ENCODE measurements around the gene MYO15B. TPM values are rescaled to one million over a fixed set of nuclear protein-coding genes. Genes with fewer than 3 reads are reported as not detected.

Gene MYO15B
- total RNA-seq, 2 donors from 2014 or later: 210 to 462 TPM

DNA sequence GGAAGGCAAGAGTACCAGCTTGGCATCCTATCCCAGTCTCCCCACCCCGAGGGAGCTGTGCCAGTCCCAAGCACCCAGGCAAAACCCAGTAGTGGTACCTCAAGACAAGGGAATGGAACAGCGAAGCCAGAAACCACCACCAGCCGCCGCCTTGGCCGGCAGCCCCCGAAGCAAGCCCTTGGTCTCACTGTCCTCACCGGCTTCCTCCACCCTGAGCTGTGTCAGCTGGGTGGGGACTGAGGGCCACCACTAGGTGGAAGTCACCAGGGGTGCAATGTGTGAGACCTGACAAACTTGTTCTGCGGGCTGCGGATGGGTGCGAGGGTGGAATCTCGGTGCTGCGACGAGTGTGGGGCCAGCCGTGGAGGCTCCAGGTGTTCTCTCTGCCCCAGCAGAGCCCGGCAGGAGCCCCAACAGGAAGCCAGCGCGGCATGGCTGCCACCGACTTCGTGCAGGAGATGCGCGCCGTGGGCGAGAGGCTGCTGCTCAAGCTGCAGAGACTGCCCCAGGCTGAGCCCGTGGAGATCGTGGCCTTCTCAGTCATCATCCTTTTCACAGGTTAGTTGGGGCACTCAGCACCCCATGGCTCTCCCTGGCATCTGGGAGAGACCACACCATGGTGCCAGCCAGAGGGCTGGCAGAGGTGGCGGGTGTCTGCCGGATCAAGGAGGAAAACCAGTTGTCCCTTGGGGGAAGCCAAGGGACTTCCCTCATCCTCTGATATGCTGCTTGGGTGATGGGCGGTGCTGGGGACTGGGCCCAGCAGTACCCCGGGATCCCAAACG, 52.4 kb downstream of the MYO15B start:
- H3K9ac ChIP-seq (ENCODE audit: low read depth in 2 of 2, low read length in 2 of 2): peak overlapping the region in 1 of 2 donors; percentile 8
- H3K9me3 ChIP-seq: no peaks in the 10 kb centered on the region
- peak; percentile 82 for DNase-seq
- H3K4me3 ChIP-seq: no peak overlapping the region
- no peaks in the 10 kb centered on the region for H3K27me3 ChIP-seq
- H3K27ac ChIP-seq: no peak overlapping the region
- TF ChIP-seq, protein P1, sequence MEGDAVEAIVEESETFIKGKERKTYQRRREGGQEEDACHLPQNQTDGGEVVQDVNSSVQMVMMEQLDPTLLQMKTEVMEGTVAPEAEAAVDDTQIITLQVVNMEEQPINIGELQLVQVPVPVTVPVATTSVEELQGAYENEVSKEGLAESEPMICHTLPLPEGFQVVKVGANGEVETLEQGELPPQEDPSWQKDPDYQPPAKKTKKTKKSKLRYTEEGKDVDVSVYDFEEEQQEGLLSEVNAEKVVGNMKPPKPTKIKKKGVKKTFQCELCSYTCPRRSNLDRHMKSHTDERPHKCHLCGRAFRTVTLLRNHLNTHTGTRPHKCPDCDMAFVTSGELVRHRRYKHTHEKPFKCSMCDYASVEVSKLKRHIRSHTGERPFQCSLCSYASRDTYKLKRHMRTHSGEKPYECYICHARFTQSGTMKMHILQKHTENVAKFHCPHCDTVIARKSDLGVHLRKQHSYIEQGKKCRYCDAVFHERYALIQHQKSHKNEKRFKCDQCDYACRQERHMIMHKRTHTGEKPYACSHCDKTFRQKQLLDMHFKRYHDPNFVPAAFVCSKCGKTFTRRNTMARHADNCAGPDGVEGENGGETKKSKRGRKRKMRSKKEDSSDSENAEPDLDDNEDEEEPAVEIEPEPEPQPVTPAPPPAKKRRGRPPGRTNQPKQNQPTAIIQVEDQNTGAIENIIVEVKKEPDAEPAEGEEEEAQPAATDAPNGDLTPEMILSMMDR (IDR thresholded peaks at IDR 0.05): peak; percentile 30
- intact Hi-C loops (cut with DNase I): no loop called here
- H3K36me3 ChIP-seq: no peaks in the 10 kb centered on the region
- peaks cover 9% of the 10 kb centered on the region for H3K4me1 ChIP-seq

DNA sequence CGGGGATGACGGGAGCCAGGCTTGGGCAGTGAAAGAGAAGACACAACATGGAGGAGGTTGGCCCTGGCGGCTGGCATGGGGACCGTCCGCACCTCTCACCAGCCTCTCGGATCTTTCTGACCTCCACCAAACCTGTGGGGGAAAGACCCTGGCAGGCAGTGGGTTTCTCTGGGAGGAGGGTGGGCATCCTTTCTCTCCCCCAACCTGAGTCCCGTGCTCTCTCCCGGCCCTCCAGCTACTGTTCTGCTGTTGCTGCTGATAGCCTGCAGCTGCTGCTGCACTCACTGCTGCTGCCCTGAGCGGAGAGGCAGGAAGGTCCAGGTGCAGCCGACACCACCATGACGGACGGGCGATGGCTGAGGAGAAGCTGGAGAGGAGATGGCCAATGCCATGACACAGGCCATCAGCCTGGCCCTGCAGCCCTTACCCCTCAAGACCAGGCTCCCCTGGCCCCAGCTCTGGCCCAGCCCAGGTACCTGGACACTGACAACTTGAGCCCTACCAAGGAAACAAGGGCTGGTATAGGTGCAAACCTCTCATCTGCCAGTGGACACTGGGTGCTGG, 53.0 kb downstream of the MYO15B start:
- H3K27ac ChIP-seq: no peak overlapping the region
- TF ChIP-seq, protein P1 (IDR thresholded peaks at IDR 0.05): no peak
- peaks cover 9% of the 10 kb centered on the region for H3K4me1 ChIP-seq
- no peak for DNase-seq
- H3K9ac ChIP-seq (ENCODE audit: low read depth in 2 of 2, low read length in 2 of 2): peak overlapping the region in 1 of 2 donors; percentile 8
- no peaks in the 10 kb centered on the region for H3K36me3 ChIP-seq
- H3K9me3 ChIP-seq: no peaks in the 10 kb centered on the region
- H3K4me3 ChIP-seq: no peak overlapping the region
- H3K27me3 ChIP-seq: no peaks in the 10 kb centered on the region
- intact Hi-C loops (cut with DNase I): no loop called here

DNA sequence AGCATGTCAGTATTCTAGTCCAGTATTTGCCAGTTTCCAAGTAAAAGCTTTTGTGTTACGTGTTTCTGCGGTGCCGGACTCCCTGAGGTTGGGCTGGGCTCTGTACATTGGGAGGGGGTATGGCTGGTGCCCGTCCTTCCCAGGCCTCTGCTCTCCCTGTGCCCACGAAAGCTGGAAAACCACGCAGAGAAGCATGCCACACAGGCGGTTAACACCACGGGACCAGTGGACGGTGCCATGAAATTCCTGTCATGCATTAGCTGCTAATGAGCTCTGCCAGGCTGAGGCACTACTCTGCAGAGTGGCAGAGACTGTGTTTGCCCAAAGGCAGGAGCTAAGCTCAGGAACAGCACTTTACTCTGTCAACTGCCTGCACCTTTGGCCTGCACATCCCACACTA, 53.7 kb downstream of the MYO15B start:
- intact Hi-C loops (cut with DNase I): no loop called here
- H3K36me3 ChIP-seq: no peaks in the 10 kb centered on the region
- no peak for DNase-seq
- no peaks in the 10 kb centered on the region for H3K9me3 ChIP-seq
- H3K27me3 ChIP-seq: no peaks in the 10 kb centered on the region
- H3K4me3 ChIP-seq: no peak overlapping the region
- TF ChIP-seq, protein P1 (IDR thresholded peaks at IDR 0.05): no peak
- H3K27ac ChIP-seq: no peak overlapping the region
- no peak overlapping the region for H3K9ac ChIP-seq (ENCODE audit: low read depth in 2 of 2, low read length in 2 of 2)
- peaks cover 9% of the 10 kb centered on the region for H3K4me1 ChIP-seq

DNA sequence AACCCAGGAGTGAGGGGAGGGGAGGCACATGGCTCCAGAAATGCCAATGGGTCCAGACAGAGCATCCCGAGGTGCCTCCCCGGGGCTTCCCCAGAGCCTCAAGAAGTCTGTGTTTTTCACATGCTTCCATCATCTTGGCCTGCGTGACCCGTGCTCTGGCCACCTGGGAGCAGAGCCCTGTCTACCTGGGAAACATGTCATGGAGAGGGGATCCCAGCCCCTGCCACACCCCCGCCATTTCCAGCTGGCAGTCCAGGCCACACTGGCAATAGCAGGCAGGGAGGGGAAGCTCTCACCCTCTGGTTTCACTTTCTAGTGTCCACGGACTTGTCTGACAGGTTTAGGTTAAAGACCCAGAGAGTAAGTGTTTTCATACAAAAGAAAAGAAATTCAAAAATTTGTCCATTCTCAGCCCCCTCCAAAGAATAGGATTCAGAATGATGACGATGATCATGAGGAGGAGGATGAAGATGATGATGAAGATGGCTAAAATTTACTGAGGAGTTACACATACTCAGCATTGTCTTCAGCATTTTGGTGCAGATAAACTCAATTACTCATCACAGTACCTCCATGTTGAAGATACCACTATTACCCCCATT, 54.7 kb downstream of the MYO15B start:
- H3K9me3 ChIP-seq: no peaks in the 10 kb centered on the region
- DNase-seq: peak; percentile 76
- intact Hi-C loops (cut with DNase I): no loop called here
- no peak overlapping the region for H3K4me3 ChIP-seq
- no peaks in the 10 kb centered on the region for H3K36me3 ChIP-seq
- TF ChIP-seq, protein P1 (IDR thresholded peaks at IDR 0.05): no peak
- H3K27me3 ChIP-seq: no peaks in the 10 kb centered on the region
- H3K9ac ChIP-seq (ENCODE audit: low read depth in 2 of 2, low read length in 2 of 2): peak overlapping the region; percentile 26 to 35
- H3K4me1 ChIP-seq: peaks cover 7% of the 10 kb centered on the region
- H3K27ac ChIP-seq: peak overlapping the region; percentile 56

DNA sequence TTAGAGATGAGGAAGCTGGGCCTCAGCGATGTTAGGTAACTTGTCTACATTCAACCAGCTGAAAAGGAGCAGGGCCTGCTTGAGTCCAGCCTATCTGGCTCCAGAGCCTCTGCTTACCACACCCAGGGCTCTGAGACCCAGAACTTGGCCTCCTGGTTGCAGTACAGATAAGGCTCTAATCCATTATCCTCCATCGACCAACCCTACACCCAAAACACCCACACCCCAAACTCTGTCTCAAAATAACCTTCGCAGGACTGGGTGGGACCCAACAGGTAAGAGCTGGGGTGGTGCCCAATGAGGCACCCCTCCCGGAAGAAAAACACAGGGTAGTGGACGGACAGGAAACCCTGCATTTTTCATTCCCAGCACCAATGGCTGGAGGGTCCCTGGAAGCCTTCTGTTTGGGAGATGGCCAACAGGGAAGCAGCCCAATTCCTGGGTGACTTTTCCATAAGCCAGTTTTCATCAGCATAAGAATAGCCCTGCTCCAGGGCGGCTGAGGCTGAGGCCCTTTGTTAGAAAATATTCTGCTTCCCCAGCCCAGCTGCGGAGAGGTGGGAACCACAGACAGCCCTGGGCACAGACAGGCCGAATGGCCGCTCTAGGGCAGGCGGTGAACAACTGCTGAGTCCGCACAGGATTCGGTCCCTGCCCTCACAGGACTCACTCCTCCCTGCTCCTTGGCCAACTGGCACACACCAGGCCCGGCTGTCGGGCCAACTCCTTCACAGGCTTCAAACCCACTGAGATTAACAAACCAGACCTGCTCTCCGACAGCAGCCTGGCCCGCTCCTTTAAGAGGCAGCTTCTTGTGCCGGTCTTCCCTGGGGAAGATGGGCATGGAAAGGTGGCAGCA, 55.4 kb downstream of the MYO15B start:
- H3K4me3 ChIP-seq: no peak overlapping the region
- H3K36me3 ChIP-seq: no peaks in the 10 kb centered on the region
- no peaks in the 10 kb centered on the region for H3K27me3 ChIP-seq
- intact Hi-C loops (cut with DNase I): no loop called here
- H3K9me3 ChIP-seq: no peaks in the 10 kb centered on the region
- H3K9ac ChIP-seq (ENCODE audit: low read depth in 2 of 2, low read length in 2 of 2): peak overlapping the region; percentile 26 to 35
- H3K4me1 ChIP-seq: peaks cover 3% of the 10 kb centered on the region
- DNase-seq: peak; percentile 49
- peak overlapping the region; percentile 56 for H3K27ac ChIP-seq
- TF ChIP-seq, protein P1 (IDR thresholded peaks at IDR 0.05): no peak

Measured in colonic mucosa (tissue), 4 donors.